Upper lobe of right lung (tissue), 1 donor: ENCODE measurements around the gene HEPACAM2. TPM values are rescaled to one million over a fixed set of nuclear protein-coding genes. Genes with fewer than 3 reads are reported as not detected.

Experiments used
- ATAC-seq: fragments of 200-7000 bp; cut with Tn5 transposase; one replicate; pipeline ENCODE4 v1.9.1; 2020; ENCODE audit warnings: mild to moderate bottlenecking, moderate library complexity
- DNase-seq: peaks from one replicate; pipeline ENCODE4 v3.0.0-alpha.2; 2020
- H3K27ac ChIP-seq: fragments of 200-600 bp; one replicate; pipeline ENCODE4 v1.8.0; 2022
- H3K27me3 ChIP-seq: fragments of 200-600 bp; one replicate; pipeline ENCODE4 v1.8.0; 2022; ENCODE audit warnings: mild to moderate bottlenecking
- H3K36me3 ChIP-seq: fragments of 200-600 bp; one replicate; pipeline ENCODE4 v1.8.0; 2022
- H3K4me1 ChIP-seq: fragments of 200-600 bp; one replicate; pipeline ENCODE4 v1.8.0; 2022
- H3K4me3 ChIP-seq: fragments of 200-600 bp; one replicate; pipeline ENCODE4 v1.8.0; 2022; ENCODE audit warnings: mild to moderate bottlenecking
- H3K9me3 ChIP-seq: fragments of 200-600 bp; one replicate; pipeline ENCODE4 v1.8.0; 2022
- CTCF ChIP-seq: fragments of 200-600 bp; IDR thresholded peaks from one replicate; pipeline ENCODE4 v1.8.0; 2022; ENCODE audit warnings: antibody characterized with exemption
- intact Hi-C: fragments of 100-400 bp; cut with DNase I; formaldehyde crosslinking; loops from one replicate; pipeline ENCODE4 v1.11.0; 2022
- total RNA-seq: library from RNA; stranded (reverse); fragmentation: NEBNext Ultra II Directional; extraction: Animal tissue kit (Norgen Biotek cat#: 25700); gene quantifications from one replicate; pipeline ENCODE4 v1.2.1, GENCODE V29; 2021
- donor health status: DM: no; HTN: yes; CAD: no; lungs with severe emphysema.

The HEPACAM2 gene
- total RNA-seq, 1 donor from 2014 or later, result not detected

DNA sequence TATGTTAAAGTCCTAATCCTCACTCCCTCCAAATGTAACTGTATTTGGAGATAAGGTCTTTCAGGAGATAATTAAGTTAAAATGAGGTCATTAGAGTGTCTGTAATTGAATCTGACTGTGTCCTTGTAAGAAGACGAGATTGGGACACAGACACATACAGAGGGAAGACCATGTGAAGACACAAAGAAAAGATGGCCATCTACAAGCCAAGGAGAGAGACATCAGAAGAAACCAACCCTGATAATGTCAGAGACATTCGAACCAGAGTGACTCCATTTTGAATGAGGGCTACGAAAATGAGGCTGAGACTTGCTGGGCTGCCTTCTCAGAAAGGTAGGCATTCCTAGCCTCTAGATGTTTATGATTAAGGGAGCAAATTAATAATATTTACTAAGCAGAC lies 77.5 kb downstream of the HEPACAM2 start:
- no peak for TF ChIP-seq CTCF
- intact Hi-C loops, result no loop called here
- H3K27ac ChIP-seq, result peak overlapping the region; percentile 75

GRCh38 chr7:93148144-93148543 lies 78.1 kb downstream of the HEPACAM2 start, which contains the start of gene SAMD9L:
TSS of gene SAMD9L (minus strand) at chr7:93148385. CDS start at chr7:93135971, 12,414 bp downstream.
- H3K4me1 ChIP-seq, result peaks cover 20% of the 10 kb centered on the region
- DNase-seq, result no peak
- H3K36me3 ChIP-seq, result peaks cover 18% of the 10 kb centered on the region
- no peak for TF ChIP-seq CTCF
- H3K27me3 ChIP-seq, result no peaks in the 10 kb centered on the region
- intact Hi-C loops, result no loop called here
- H3K9me3 ChIP-seq, result no peaks in the 10 kb centered on the region
- peak; percentile 73 for ATAC-seq
- peak within 1 kb of the TSS; percentile 75 for H3K27ac ChIP-seq
- H3K4me3 ChIP-seq, result peak within 1 kb of the TSS; percentile 64

More for the DNA sequence above, 77.5 kb downstream of the HEPACAM2 start:
- Histone ChIP-seq H3K4me1 (peaks cover 20% of the 10 kb centered on the region), H3K9me3 (no peaks in the 10 kb centered on the region), H3K27me3 (no peaks in the 10 kb centered on the region), H3K36me3 (peaks cover 12% of the 10 kb centered on the region), H3K4me3 (peak overlapping the region; percentile 64)
- no peak for DNase-seq
- ATAC-seq, result no peak

DNA sequence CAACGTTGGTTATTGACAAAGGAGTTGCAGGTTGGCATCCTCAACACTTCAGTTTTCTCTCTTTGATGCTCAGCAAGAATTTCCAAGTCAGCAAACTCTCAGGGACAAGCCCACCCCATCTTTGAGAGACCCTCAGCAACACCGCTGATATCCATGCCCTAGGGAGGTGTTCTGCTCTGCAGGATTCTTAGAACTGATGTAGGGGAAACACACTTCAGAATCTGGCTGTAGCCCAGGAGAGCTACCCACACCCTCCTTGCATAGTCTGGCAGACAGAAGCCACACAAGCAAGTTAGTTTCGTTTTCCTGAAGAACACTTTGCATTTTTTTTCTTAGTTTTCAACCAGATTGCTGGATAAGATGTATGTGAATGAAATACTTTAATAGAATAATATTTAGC lies 78.9 kb downstream of the HEPACAM2 start:
- peak overlapping the region; percentile 64 for H3K4me3 ChIP-seq
- H3K27me3 ChIP-seq, result no peaks in the 10 kb centered on the region
- DNase-seq (no peak), ATAC-seq (peak; percentile 81)
- H3K27ac ChIP-seq, result peak overlapping the region; percentile 75
- H3K4me1 ChIP-seq, result peaks cover 20% of the 10 kb centered on the region
- TF ChIP-seq CTCF, result no peak
- no peaks in the 10 kb centered on the region for H3K9me3 ChIP-seq
- peaks cover 26% of the 10 kb centered on the region for H3K36me3 ChIP-seq
- intact Hi-C loops, result no loop called here

GRCh38 chr7:93146472-93147141 lies 79.7 kb downstream of the HEPACAM2 start:
- no peaks in the 10 kb centered on the region for H3K27me3 ChIP-seq
- no peak for ATAC-seq
- peaks cover 26% of the 10 kb centered on the region for H3K36me3 ChIP-seq
- TF ChIP-seq CTCF, result no peak
- peak overlapping the region; percentile 75 for H3K27ac ChIP-seq
- H3K9me3 ChIP-seq, result no peaks in the 10 kb centered on the region
- peaks cover 20% of the 10 kb centered on the region for H3K4me1 ChIP-seq
- peak overlapping the region; percentile 64 for H3K4me3 ChIP-seq
- intact Hi-C loops, result no loop called here
- DNase-seq, result no peak

- intact Hi-C loops, result no loop called here
- DNase-seq (no peak), ATAC-seq (no peak)
- H3K9me3 ChIP-seq, result no peaks in the 10 kb centered on the region
- H3K4me3 ChIP-seq, result peak overlapping the region; percentile 64
- TF ChIP-seq CTCF, result no peak
- peaks cover 26% of the 10 kb centered on the region for H3K36me3 ChIP-seq
- peaks cover 20% of the 10 kb centered on the region for H3K4me1 ChIP-seq
- H3K27me3 ChIP-seq, result no peaks in the 10 kb centered on the region
- H3K27ac ChIP-seq, result no peak overlapping the region
Measured at GRCh38 chr7:93146036-93146435, 80.2 kb downstream of the HEPACAM2 start.
